ENCODE results near the gene AS3MT. TPM values are rescaled to one million over a fixed set of nuclear protein-coding genes. Genes with fewer than 3 reads are reported as not detected.
"Not testable (repeated sequence)": the region's sequence is repeated elsewhere in the genome, so short reads cannot be mapped to it uniquely, and the experiment has no call there.

Gene AS3MT
- total and polyA plus RNA-seq, 5 donors from 2014 or later, result 0.37 TPM; not detected in 4

DNA sequence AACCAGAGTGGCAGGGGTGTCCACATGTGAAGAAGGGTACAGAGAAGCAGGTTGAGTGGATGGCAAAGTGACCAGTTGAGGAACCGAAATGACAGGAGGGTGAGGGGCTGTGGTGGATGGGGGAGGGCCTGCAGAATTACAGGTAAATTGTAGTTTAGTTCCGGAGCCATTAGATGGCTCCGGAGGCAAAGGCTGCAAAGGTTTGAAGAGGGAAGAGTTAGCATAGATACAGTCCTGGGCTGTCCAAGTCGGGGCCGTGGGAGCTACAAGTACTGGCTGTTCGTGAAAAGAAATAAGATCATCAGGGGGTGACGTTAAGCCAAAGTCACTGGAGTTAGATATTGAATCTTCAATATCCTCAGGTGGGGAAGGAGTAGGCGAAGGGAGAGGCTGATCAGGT is 26.1 kb upstream of the AS3MT start:
- not testable (repeated sequence) for H3K4me1 ChIP-seq (ENCODE audit: control insufficient read depth, insufficient read depth, low read length, poor library complexity, severe bottlenecking); ATAC-seq (ENCODE audit: low read depth in 2 of 2); H3K27me3 ChIP-seq (ENCODE audit: control insufficient read depth, insufficient read depth, low read length); H3K4me3 ChIP-seq (ENCODE audit: low read depth, low read length); DNase-seq; H3K4me1 Mint-ChIP-seq; H3K9me3 ChIP-seq (ENCODE audit: control insufficient read depth in 2 of 2, low read length in 2 of 2); H3K27ac Mint-ChIP-seq; H3K27ac ChIP-seq (ENCODE audit: insufficient read depth, low read length, poor library complexity, severe bottlenecking); H3K36me3 ChIP-seq (ENCODE audit: control insufficient read depth, insufficient read depth, low read length)
- peak overlapping the region in 1 of 4 donors; percentile 11 for H3K4me3 Mint-ChIP-seq
- H3K9me3 Mint-ChIP-seq, result peaks cover 0 to 12% (median 4%) of the 10 kb centered on the region in 7 donors
- peaks cover 13% of the 10 kb centered on the region for H3K36me3 Mint-ChIP-seq
- H3K27me3 Mint-ChIP-seq, result peaks cover 22% of the 10 kb centered on the region

- H3K27me3 Mint-ChIP-seq, result peaks cover 19% of the 10 kb centered on the region
- not testable (repeated sequence) for H3K4me1 Mint-ChIP-seq; H3K4me3 ChIP-seq (ENCODE audit: low read depth, low read length); H3K27me3 ChIP-seq (ENCODE audit: control insufficient read depth, insufficient read depth, low read length); H3K36me3 ChIP-seq (ENCODE audit: control insufficient read depth, insufficient read depth, low read length); ATAC-seq (ENCODE audit: low read depth in 2 of 2); H3K4me1 ChIP-seq (ENCODE audit: control insufficient read depth, insufficient read depth, low read length, poor library complexity, severe bottlenecking); H3K27ac Mint-ChIP-seq; H3K4me3 Mint-ChIP-seq; H3K9me3 Mint-ChIP-seq; DNase-seq; H3K27ac ChIP-seq (ENCODE audit: insufficient read depth, low read length, poor library complexity, severe bottlenecking); H3K9me3 ChIP-seq (ENCODE audit: control insufficient read depth in 2 of 2, low read length in 2 of 2)
- H3K36me3 Mint-ChIP-seq, result peaks cover 11% of the 10 kb centered on the region
Observed at GRCh38 chr10:102844190-102844776, 25.0 kb upstream of the AS3MT start.

DNA sequence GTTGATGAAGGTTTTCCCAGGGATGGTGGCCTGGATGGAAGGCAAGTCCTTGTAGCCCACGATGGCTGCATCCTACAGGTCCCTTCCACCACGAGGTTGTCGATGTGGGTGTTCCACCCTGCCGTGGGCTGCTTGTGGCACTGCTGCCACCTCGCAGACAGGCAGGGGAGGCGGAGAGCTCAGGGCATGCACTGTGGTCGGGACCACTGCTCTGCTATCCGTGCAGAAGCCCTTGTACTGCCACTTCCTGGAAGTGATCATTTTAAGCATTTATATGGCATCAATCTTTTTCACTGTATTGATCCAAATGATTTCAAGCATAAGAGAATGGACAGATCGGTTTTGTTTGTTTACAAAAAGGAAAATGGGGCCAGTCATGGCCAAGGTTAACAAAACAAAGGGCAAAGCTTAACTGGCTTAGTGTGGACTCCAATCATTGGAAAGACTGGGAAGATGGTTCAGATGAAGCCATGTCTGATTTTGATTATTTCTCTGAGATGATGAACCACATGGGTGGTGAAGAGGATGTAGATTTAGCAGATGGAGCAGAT is 23.8 kb upstream of the AS3MT start:
- DNase-seq (no peak), ATAC-seq (ENCODE audit: low read depth in 2 of 2) (no peak)
- Mint-ChIP-seq H3K4me1 (no peaks in the 10 kb centered on the region), H3K9me3 (peaks cover 0 to 6% (median 0%) of the 10 kb centered on the region in 7 donors), H3K36me3 (peaks cover 15% of the 10 kb centered on the region), H3K27ac (no peak overlapping the region), H3K4me3 (no peak overlapping the region), H3K27me3 (peaks cover 13% of the 10 kb centered on the region)
- H3K27ac ChIP-seq (ENCODE audit: insufficient read depth, low read length, poor library complexity, severe bottlenecking), result no peak overlapping the region
- no peaks in the 10 kb centered on the region for H3K36me3 ChIP-seq (ENCODE audit: control insufficient read depth, insufficient read depth, low read length)
- no peaks in the 10 kb centered on the region for H3K4me1 ChIP-seq (ENCODE audit: control insufficient read depth, insufficient read depth, low read length, poor library complexity, severe bottlenecking)
- H3K4me3 ChIP-seq (ENCODE audit: low read depth, low read length), result no peak overlapping the region
- H3K27me3 ChIP-seq (ENCODE audit: control insufficient read depth, insufficient read depth, low read length), result no peaks in the 10 kb centered on the region
- no peaks in the 10 kb centered on the region for H3K9me3 ChIP-seq (ENCODE audit: control insufficient read depth in 2 of 2, low read length in 2 of 2)

GRCh38 chr10:102850025-102850518 is 19.2 kb upstream of the AS3MT start:
- DNase-seq (no peak), ATAC-seq (ENCODE audit: low read depth in 2 of 2) (no peak)
- no peak overlapping the region for H3K4me3 ChIP-seq (ENCODE audit: low read depth, low read length)
- Mint-ChIP-seq H3K27me3 (no peaks in the 10 kb centered on the region), H3K27ac (no peak overlapping the region), H3K36me3 (peaks cover 3% of the 10 kb centered on the region), H3K4me1 (peaks cover 4 to 8% (median 5%) of the 10 kb centered on the region in 4 donors), H3K9me3 (no peaks in the 10 kb centered on the region), H3K4me3 (peak overlapping the region in 2 of 4 donors; percentile 10 to 43)
- no peaks in the 10 kb centered on the region for H3K27me3 ChIP-seq (ENCODE audit: control insufficient read depth, insufficient read depth, low read length)
- no peak overlapping the region for H3K27ac ChIP-seq (ENCODE audit: insufficient read depth, low read length, poor library complexity, severe bottlenecking)
- no peaks in the 10 kb centered on the region for H3K9me3 ChIP-seq (ENCODE audit: control insufficient read depth in 2 of 2, low read length in 2 of 2)
- peaks cover 7% of the 10 kb centered on the region for H3K4me1 ChIP-seq (ENCODE audit: control insufficient read depth, insufficient read depth, low read length, poor library complexity, severe bottlenecking)
- no peaks in the 10 kb centered on the region for H3K36me3 ChIP-seq (ENCODE audit: control insufficient read depth, insufficient read depth, low read length)

- H3K27ac Mint-ChIP-seq; H3K9me3 ChIP-seq (ENCODE audit: control insufficient read depth in 2 of 2, low read length in 2 of 2); H3K36me3 ChIP-seq (ENCODE audit: control insufficient read depth, insufficient read depth, low read length); ATAC-seq (ENCODE audit: low read depth in 2 of 2); DNase-seq; H3K27ac ChIP-seq (ENCODE audit: insufficient read depth, low read length, poor library complexity, severe bottlenecking); H3K4me3 ChIP-seq (ENCODE audit: low read depth, low read length); H3K9me3 Mint-ChIP-seq; H3K27me3 Mint-ChIP-seq; H3K4me1 ChIP-seq (ENCODE audit: control insufficient read depth, insufficient read depth, low read length, poor library complexity, severe bottlenecking); H3K27me3 ChIP-seq (ENCODE audit: control insufficient read depth, insufficient read depth, low read length): not testable (repeated sequence)
- Mint-ChIP-seq H3K36me3 (peaks cover 11% of the 10 kb centered on the region), H3K4me3 (peak overlapping the region in 1 of 4 donors; percentile 43), H3K4me1 (peaks cover 4 to 24% (median 15%) of the 10 kb centered on the region in 4 donors)
Observed at GRCh38 chr10:102853237-102853636, 16.0 kb upstream of the AS3MT start.

DNA sequence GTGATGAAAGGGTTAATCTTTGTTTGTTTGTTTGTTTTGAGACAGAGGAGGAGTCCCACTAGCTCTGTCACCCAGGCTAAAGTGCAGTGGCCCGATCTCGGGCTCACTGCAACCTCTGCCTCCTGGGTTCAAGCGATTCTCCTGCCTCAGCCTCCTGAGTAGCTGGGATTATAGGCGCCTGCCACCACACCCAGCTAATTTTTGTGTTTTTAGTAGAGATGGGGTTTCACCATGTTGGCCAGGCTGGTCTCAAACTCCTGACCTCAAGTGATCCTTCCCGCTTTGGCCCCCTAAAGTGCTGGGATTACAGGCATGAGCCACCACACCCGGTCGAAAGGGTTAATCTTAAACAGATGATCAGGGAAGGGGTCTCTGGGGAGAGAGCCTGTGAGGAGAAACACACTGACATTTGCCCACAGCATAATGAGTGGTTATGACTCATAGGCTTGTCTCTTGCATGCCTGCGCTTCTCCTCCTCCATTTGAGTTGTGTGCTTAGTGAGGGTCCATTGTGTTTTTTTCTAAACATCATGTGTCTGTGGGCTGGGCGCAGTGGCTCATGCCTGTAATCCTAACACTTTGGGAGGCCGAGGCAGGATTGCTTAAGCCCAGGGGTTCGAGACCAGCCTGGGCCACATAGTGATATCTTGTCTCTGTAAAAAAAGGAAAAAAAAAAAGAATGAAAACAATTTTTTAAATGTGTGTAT is 13.4 kb upstream of the AS3MT start:
- peaks cover 18% of the 10 kb centered on the region for H3K36me3 Mint-ChIP-seq
- DNase-seq; H3K27ac ChIP-seq (ENCODE audit: insufficient read depth, low read length, poor library complexity, severe bottlenecking); H3K27me3 Mint-ChIP-seq; H3K4me3 ChIP-seq (ENCODE audit: low read depth, low read length); H3K9me3 ChIP-seq (ENCODE audit: control insufficient read depth in 2 of 2, low read length in 2 of 2); H3K36me3 ChIP-seq (ENCODE audit: control insufficient read depth, insufficient read depth, low read length); ATAC-seq (ENCODE audit: low read depth in 2 of 2); H3K9me3 Mint-ChIP-seq; H3K27me3 ChIP-seq (ENCODE audit: control insufficient read depth, insufficient read depth, low read length); H3K27ac Mint-ChIP-seq; H3K4me1 ChIP-seq (ENCODE audit: control insufficient read depth, insufficient read depth, low read length, poor library complexity, severe bottlenecking): not testable (repeated sequence)
- H3K4me1 Mint-ChIP-seq, result peaks cover 4 to 30% (median 16%) of the 10 kb centered on the region in 4 donors
- peak overlapping the region in 2 of 4 donors; percentile 43 to 76 for H3K4me3 Mint-ChIP-seq

DNA sequence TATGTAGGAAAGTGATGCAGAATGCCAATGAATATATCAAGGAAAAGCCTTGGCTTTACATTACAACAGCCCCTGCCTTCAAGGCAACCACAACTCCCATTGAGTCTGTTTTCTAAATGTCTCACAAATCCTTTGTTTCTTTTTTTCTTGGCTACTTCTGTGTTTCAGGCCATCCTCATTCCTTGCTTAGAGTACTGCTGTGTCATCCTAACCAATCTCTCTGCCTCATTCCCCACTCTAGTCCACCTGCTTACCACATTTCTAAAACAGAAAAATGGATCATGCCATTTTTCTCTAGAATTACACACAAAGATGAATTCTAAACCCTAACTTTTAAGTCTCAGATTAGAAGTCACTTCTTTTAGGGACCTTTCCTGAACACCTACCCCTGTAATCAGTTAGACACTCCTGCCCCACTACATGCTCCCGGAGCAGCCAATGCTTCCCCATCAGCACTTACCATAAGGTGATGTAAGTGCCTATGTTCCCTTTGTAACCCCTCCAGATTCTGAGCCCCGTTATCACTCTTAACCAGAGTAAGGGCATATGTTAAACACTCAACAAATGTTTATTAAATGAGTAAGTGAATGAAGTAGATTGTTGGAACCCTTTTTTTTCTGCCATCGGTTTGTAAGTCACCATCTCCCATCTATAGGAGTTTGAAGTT is 12.4 kb upstream of the AS3MT start:
- H3K27me3 Mint-ChIP-seq, result no peaks in the 10 kb centered on the region
- no peaks in the 10 kb centered on the region for H3K9me3 Mint-ChIP-seq
- Histone ChIP-seq H3K27ac (ENCODE audit: insufficient read depth, low read length, poor library complexity, severe bottlenecking) (no peak overlapping the region), H3K4me3 (ENCODE audit: low read depth, low read length) (no peak overlapping the region), H3K36me3 (ENCODE audit: control insufficient read depth, insufficient read depth, low read length) (peaks cover 10% of the 10 kb centered on the region), H3K4me1 (ENCODE audit: control insufficient read depth, insufficient read depth, low read length, poor library complexity, severe bottlenecking) (peaks cover 7% of the 10 kb centered on the region), H3K27me3 (ENCODE audit: control insufficient read depth, insufficient read depth, low read length) (no peaks in the 10 kb centered on the region), H3K9me3 (ENCODE audit: control insufficient read depth in 2 of 2, low read length in 2 of 2) (no peaks in the 10 kb centered on the region)
- peak overlapping the region in 2 of 3 donors; percentile 7 to 82 for H3K27ac Mint-ChIP-seq
- no peak for DNase-seq
- peaks cover 4 to 30% (median 16%) of the 10 kb centered on the region in 4 donors for H3K4me1 Mint-ChIP-seq
- ATAC-seq (ENCODE audit: low read depth in 2 of 2), result no peak
- H3K4me3 Mint-ChIP-seq, result peak overlapping the region in 3 of 4 donors; percentile 8 to 76 (median 39)
- peaks cover 21% of the 10 kb centered on the region for H3K36me3 Mint-ChIP-seq
